Measurements from ENCODE around the gene FLT1.

Gene FLT1

GRCh38 chr13:28463481-28463880 lies 31.4 kb downstream of the FLT1 start:
- H3K27me3 ChIP-seq (ENCODE audit: control insufficient read depth, low read length) = no peaks in the 10 kb centered on the region
- no peak for TF ChIP-seq CTCF (IDR thresholded peaks at IDR 0.05; ENCODE audit: low read depth, low read length, poor library complexity, severe bottlenecking)
- TF ChIP-seq EZH2phosphoT487 (IDR thresholded peaks at IDR 0.05; ENCODE audit: borderline replicate concordance, low read length) = no peak
- no peaks in the 10 kb centered on the region for H3K9me2 ChIP-seq (replicated peaks; ENCODE audit: control insufficient read depth, low read length)
- H3K4me2 ChIP-seq (ENCODE audit: low read length) = no peak overlapping the region
- H3K36me3 ChIP-seq (ENCODE audit: control insufficient read depth, low read length) = no peaks in the 10 kb centered on the region
- H3K27ac ChIP-seq (ENCODE audit: low read depth, low read length) = no peak overlapping the region
- no peaks in the 10 kb centered on the region for H4K20me1 ChIP-seq (ENCODE audit: control insufficient read depth, insufficient read depth, low read depth, low read length)
- H3K79me2 ChIP-seq (ENCODE audit: control insufficient read depth, low read length) = no peaks in the 10 kb centered on the region
- H3K4me1 ChIP-seq (ENCODE audit: control insufficient read depth, low read length) = no peaks in the 10 kb centered on the region
- no peaks in the 10 kb centered on the region for H3K9me3 ChIP-seq (ENCODE audit: control insufficient read depth, insufficient read depth, low read length)
- H3F3A ChIP-seq (ENCODE audit: control insufficient read depth, insufficient read depth) = no peaks in the 10 kb centered on the region
- H3K4me3 ChIP-seq (ENCODE audit: low read length) = no peak overlapping the region

GRCh38 chr13:28459911-28460310 lies 35.0 kb downstream of the FLT1 start:
- Histone ChIP-seq H3K27ac (ENCODE audit: low read depth, low read length) (no peak overlapping the region), H3F3A (ENCODE audit: control insufficient read depth, insufficient read depth) (no peaks in the 10 kb centered on the region), H3K4me3 (ENCODE audit: low read length) (no peak overlapping the region), H3K4me1 (ENCODE audit: control insufficient read depth, low read length) (no peaks in the 10 kb centered on the region), H3K27me3 (ENCODE audit: control insufficient read depth, low read length) (0 out of 2 replicates have a peak, but pooled peaks cover 3% of the 10 kb centered on the region), H4K20me1 (ENCODE audit: control insufficient read depth, insufficient read depth, low read depth, low read length) (no peaks in the 10 kb centered on the region), H3K4me2 (ENCODE audit: low read length) (no peak overlapping the region), H3K9me3 (ENCODE audit: control insufficient read depth, insufficient read depth, low read length) (no peaks in the 10 kb centered on the region), H3K36me3 (ENCODE audit: control insufficient read depth, low read length) (no peaks in the 10 kb centered on the region), H3K9me2 (replicated peaks; ENCODE audit: control insufficient read depth, low read length) (no peaks in the 10 kb centered on the region), H3K79me2 (ENCODE audit: control insufficient read depth, low read length) (no peaks in the 10 kb centered on the region)
- no peak for TF ChIP-seq CTCF (IDR thresholded peaks at IDR 0.05; ENCODE audit: low read depth, low read length, poor library complexity, severe bottlenecking)
- TF ChIP-seq EZH2phosphoT487 (IDR thresholded peaks at IDR 0.05; ENCODE audit: borderline replicate concordance, low read length) = no peak

- Histone ChIP-seq H3K27ac (ENCODE audit: low read depth, low read length) (no peak overlapping the region), H3K4me3 (ENCODE audit: low read length) (no peak overlapping the region), H3K27me3 (ENCODE audit: control insufficient read depth, low read length) (0 out of 2 replicates have a peak, but pooled peaks cover 3% of the 10 kb centered on the region), H3K9me2 (replicated peaks; ENCODE audit: control insufficient read depth, low read length) (no peaks in the 10 kb centered on the region), H3K36me3 (ENCODE audit: control insufficient read depth, low read length) (no peaks in the 10 kb centered on the region), H3K4me1 (ENCODE audit: control insufficient read depth, low read length) (no peaks in the 10 kb centered on the region), H3K4me2 (ENCODE audit: low read length) (no peak overlapping the region), H3K9me3 (ENCODE audit: control insufficient read depth, insufficient read depth, low read length) (no peaks in the 10 kb centered on the region), H4K20me1 (ENCODE audit: control insufficient read depth, insufficient read depth, low read depth, low read length) (no peaks in the 10 kb centered on the region), H3K79me2 (ENCODE audit: control insufficient read depth, low read length) (no peaks in the 10 kb centered on the region), H3F3A (ENCODE audit: control insufficient read depth, insufficient read depth) (no peaks in the 10 kb centered on the region)
- TF ChIP-seq EZH2phosphoT487 (IDR thresholded peaks at IDR 0.05; ENCODE audit: borderline replicate concordance, low read length) (no peak), CTCF (IDR thresholded peaks at IDR 0.05; ENCODE audit: low read depth, low read length, poor library complexity, severe bottlenecking) (no peak)
These were observed 36.3 kb downstream of the FLT1 start for GRCh38 chr13:28458608-28459007.

All from DOHH2 (cell line).